ENCODE data around the gene IL36B.

Gene IL36B

DNA sequence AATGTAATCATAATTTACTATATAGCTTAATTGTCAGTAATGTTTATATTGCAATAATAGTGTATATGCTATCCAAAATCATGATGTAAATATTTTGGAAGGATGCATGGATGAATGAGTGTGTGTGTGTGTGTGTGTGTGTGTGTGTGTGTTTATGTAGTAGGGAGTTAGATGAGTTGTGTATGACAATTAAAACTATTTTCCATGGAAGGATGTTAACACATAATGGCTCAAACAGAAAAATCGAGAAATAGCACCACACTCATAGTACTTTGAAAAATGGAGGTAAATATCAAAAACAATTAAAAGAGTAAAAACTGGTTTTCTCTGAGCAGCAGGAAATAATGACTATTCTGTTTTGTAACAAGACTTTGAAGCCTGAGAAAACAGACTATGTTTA is 55.5 kb downstream of the IL36B start:
- TF ChIP-seq, protein P1, sequence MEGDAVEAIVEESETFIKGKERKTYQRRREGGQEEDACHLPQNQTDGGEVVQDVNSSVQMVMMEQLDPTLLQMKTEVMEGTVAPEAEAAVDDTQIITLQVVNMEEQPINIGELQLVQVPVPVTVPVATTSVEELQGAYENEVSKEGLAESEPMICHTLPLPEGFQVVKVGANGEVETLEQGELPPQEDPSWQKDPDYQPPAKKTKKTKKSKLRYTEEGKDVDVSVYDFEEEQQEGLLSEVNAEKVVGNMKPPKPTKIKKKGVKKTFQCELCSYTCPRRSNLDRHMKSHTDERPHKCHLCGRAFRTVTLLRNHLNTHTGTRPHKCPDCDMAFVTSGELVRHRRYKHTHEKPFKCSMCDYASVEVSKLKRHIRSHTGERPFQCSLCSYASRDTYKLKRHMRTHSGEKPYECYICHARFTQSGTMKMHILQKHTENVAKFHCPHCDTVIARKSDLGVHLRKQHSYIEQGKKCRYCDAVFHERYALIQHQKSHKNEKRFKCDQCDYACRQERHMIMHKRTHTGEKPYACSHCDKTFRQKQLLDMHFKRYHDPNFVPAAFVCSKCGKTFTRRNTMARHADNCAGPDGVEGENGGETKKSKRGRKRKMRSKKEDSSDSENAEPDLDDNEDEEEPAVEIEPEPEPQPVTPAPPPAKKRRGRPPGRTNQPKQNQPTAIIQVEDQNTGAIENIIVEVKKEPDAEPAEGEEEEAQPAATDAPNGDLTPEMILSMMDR (IDR thresholded peaks at IDR 0.05; ENCODE audit: borderline replicate concordance, insufficient read depth, low read depth, low read length): no peak
- H3K4me3 ChIP-seq (ENCODE audit: low read depth, low read length): no peak overlapping the region

DNA sequence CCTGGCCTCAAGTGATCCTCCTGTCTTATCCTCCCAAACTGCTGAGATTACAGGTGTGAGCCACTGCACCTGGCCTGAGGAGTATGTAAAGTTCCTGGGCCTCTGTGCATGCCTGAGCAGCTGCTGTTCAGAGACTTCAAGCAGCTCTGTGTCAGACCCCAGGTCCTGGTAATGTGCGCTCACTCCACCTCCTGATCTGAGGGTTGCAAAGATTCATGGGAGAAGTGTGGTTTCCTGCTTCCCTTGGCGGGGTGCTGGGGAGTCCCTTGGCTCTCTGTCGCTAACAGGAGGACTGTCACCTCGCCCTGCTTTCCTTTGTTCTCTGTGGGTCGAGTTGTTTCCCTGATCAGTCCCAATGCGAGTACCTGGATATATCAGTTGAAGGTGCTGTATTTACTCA is 56.0 kb downstream of the IL36B start:
- TF ChIP-seq, protein P1 (IDR thresholded peaks at IDR 0.05; ENCODE audit: borderline replicate concordance, insufficient read depth, low read depth, low read length): no peak
- H3K4me3 ChIP-seq (ENCODE audit: low read depth, low read length): no peak overlapping the region

DNA sequence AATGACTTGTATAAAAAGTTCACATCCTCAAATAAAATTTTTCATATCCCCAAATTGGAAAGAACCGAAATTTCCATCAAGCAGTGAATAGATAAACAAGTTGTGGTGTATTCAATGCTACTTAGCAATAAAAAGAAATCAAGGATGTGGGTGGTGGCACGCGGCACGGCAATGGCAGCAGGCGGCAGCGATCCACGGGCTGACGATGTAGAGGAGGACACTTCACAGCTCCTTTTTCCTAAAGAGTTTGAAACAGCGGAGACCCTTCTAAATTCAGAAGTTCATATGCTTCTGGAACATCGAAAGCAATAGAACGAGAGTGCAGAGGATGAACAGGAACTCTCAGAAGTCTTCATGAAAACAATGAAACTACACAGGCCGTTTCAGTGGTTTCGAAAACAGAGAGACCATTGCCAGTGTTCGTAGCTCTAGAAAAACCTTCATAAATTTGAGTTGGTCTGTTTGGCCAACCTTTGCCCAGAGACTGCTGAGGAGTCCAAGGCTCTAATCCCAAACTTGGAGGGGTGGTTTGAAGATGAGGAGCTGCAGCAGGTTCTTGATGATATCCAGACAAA is 57.2 kb downstream of the IL36B start:
- TF ChIP-seq, protein P1 (IDR thresholded peaks at IDR 0.05; ENCODE audit: borderline replicate concordance, insufficient read depth, low read depth, low read length): no peak

DNA sequence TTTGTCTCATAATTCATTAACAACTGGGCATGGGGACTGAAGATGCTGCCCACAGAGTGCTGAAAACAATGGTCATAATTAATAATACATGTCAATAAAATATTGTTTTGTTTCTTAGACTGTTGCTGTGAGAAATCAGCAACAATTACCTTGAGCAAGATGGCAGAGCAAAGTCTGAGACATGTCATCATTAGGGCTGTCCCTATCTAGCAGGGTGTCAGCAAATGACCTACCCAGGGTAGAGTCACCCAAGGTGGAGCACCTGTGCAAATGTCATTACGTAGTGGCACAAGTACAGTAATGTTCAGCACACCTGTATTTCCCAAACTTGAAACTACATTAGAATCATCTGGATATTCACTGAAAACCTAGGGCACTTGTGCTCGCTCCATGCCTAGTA is 58.0 kb downstream of the IL36B start:
- H3K4me3 ChIP-seq (ENCODE audit: low read depth, low read length): no peak overlapping the region
- TF ChIP-seq, protein P1 (IDR thresholded peaks at IDR 0.05; ENCODE audit: borderline replicate concordance, insufficient read depth, low read depth, low read length): no peak

More for the DNA sequence above, 57.2 kb downstream of the IL36B start:
- H3K4me3 ChIP-seq (ENCODE audit: low read depth, low read length): no peak overlapping the region

DNA sequence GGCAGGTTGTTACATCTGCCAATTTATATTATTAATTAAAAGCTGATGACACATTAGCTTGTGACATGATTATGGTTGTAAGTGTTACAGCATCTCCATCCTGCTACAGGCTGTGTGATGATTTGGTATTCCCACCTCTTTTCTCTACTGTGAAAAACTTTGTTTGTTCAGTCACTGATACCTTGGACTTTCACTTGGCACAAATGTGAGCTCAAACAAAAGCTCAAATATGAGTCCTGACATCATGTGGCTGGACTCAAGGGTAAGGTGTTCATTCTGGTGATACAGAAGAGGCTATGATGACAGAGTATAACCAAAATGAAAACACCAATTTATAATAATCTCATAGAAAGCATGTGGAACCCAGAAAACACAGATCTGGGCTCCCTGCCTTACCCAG is 58.8 kb downstream of the IL36B start:
- TF ChIP-seq, protein P1 (IDR thresholded peaks at IDR 0.05; ENCODE audit: borderline replicate concordance, insufficient read depth, low read depth, low read length): no peak
- no peak overlapping the region for H3K4me3 ChIP-seq (ENCODE audit: low read depth, low read length)

DNA sequence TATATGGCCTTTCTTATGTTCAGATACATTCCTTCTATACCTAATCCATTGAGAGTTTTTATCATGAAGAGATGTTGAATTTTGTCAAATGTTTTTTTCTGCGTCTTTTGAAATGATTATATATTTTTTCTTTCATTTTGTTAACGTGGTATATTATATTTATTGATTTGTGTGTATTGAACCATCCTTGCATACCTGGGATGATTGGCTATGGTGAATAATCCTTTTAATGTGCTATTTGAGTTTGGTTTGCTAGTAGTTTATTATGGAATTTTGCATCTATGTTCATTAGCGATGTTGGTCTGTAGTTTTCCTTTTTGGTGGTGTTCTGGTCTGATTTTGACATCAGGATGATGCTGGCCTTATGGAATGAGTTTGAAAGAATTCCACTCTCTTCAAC is 63.1 kb downstream of the IL36B start:
- TF ChIP-seq, protein P1 (IDR thresholded peaks at IDR 0.05; ENCODE audit: borderline replicate concordance, insufficient read depth, low read depth, low read length): no peak
- H3K4me3 ChIP-seq (ENCODE audit: low read depth, low read length): no peak overlapping the region

DNA sequence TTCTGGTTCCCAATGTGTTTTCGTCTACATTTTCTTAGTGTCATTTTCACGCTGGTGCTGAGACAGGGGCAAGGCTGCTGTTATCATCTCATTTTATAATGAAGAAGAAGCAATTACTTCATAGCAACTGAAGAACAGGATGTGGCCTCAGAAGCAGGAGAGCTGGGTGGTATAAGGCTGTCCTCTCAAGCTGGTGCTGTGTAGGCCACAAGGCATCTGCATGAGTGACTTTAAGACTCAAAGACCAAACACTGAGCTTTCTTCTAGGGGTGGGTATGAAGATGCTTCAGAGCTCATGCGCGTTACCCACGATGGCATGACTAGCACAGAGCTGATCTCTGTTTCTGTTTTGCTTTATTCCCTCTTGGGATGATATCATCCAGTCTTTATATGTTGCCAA is 67.6 kb downstream of the IL36B start:
- no peak overlapping the region for H3K4me3 ChIP-seq (ENCODE audit: low read depth, low read length)
- TF ChIP-seq, protein P1 (IDR thresholded peaks at IDR 0.05; ENCODE audit: borderline replicate concordance, insufficient read depth, low read depth, low read length): no peak
